Activated CD4-positive, alpha-beta T cell treated with anti-CD3 and anti-CD28 coated beads, Interleukin-2, amount 50 U/mL, for 24 hours (primary cell): ENCODE measurements around the gene CDH6.

Source experiments
- DNase-seq, 2 donors: peaks; one replicate each; pipeline ENCODE4 v3.0.0-alpha.2; 2020; ENCODE audit warnings: low read depth in 1 of 2, low spot score in 1 of 2

Gene CDH6

GRCh38 chr5:31193591-31194467, at the start of gene CDH6:
TSS of gene CDH6 (plus strand) at chr5:31193686. CDS start at chr5:31267474, 73,788 bp downstream.
- no peak for DNase-seq

GRCh38 chr5:31144364-31144763, 49.1 kb upstream of the CDH6 start:
- no peak for DNase-seq

GRCh38 chr5:31148959-31149475, 44.5 kb upstream of the CDH6 start:
- DNase-seq, result no peak

- no peak for DNase-seq
Measured at GRCh38 chr5:31153521-31153920, 40.0 kb upstream of the CDH6 start.

GRCh38 chr5:31156631-31157160, 36.8 kb upstream of the CDH6 start:
- DNase-seq, result no peak

GRCh38 chr5:31157720-31158119, 35.8 kb upstream of the CDH6 start:
- DNase-seq, result no peak

- no peak for DNase-seq
Measured at GRCh38 chr5:31158686-31159085, 34.8 kb upstream of the CDH6 start.

- DNase-seq, result no peak
Measured at GRCh38 chr5:31161781-31162181, 31.7 kb upstream of the CDH6 start.

GRCh38 chr5:31165729-31166128, 27.8 kb upstream of the CDH6 start:
- no peak for DNase-seq

- no peak for DNase-seq
Measured at GRCh38 chr5:31169379-31169778, 24.1 kb upstream of the CDH6 start.

GRCh38 chr5:31172881-31173280, 20.6 kb upstream of the CDH6 start:
- no peak for DNase-seq

GRCh38 chr5:31173614-31174013, 19.9 kb upstream of the CDH6 start:
- DNase-seq, result no peak

- DNase-seq, result no peak
Measured at GRCh38 chr5:31181376-31181987, 12.0 kb upstream of the CDH6 start.

- DNase-seq, result no peak
Measured at GRCh38 chr5:31182136-31182535, 11.3 kb upstream of the CDH6 start.

- no peak for DNase-seq
Measured at GRCh38 chr5:31185951-31186350, 7.5 kb upstream of the CDH6 start.

- DNase-seq, result no peak
Measured at GRCh38 chr5:31186672-31187267, 6.7 kb upstream of the CDH6 start.

- no peak for DNase-seq
Measured at GRCh38 chr5:31187591-31187990, 5.9 kb upstream of the CDH6 start.

GRCh38 chr5:31192442-31192841, 1.0 kb upstream of the CDH6 start:
- DNase-seq, result no peak

GRCh38 chr5:31193116-31193515, 370 bp upstream of the CDH6 start:
- no peak for DNase-seq

GRCh38 chr5:31194468-31194813, 955 bp downstream of the CDH6 start:
- DNase-seq, result no peak

GRCh38 chr5:31194892-31195555, 1.5 kb downstream of the CDH6 start:
- DNase-seq, result no peak
